Smooth muscle cell (in vitro differentiated cells): ENCODE measurements around the gene CDC34. TPM values are rescaled to one million over a fixed set of nuclear protein-coding genes. Genes with fewer than 3 reads are reported as not detected.

Experiments used
- DNase-seq: peaks from one replicate; lab custom pipeline; 2025; ENCODE audit not compliant: unreplicated experiment; lab: John Stamatoyannopoulos, UW
- H2AFZ ChIP-seq: fragments of 200-600 bp; sonication (generic); 2 replicates; pipeline ENCODE4 v1.6.0; 2016; ENCODE audit warnings: antibody characterized with exemption, low read depth, mild to moderate bottlenecking
- H3F3A ChIP-seq: fragments of 200-600 bp; sonication (generic); 2 replicates; pipeline ENCODE4 v1.6.0; 2017; ENCODE audit warnings: antibody characterized with exemption, low read depth
- H3K27ac ChIP-seq: fragments of 200-600 bp; sonication (generic); 2 replicates; pipeline ENCODE4 v1.5.1; 2016; ENCODE audit warnings: low read depth, mild to moderate bottlenecking
- H3K27me3 ChIP-seq: fragments of 200-600 bp; sonication (generic); 2 replicates; pipeline ENCODE4 v1.6.1; 2016; ENCODE audit warnings: low read depth, mild to moderate bottlenecking
- H3K36me3 ChIP-seq: fragments of 200-600 bp; sonication (generic); 2 replicates; pipeline ENCODE4 v1.5.1; 2016; ENCODE audit warnings: low read depth
- H3K4me1 ChIP-seq: fragments of 200-600 bp; sonication (generic); 2 replicates; pipeline ENCODE4 v1.5.1; 2016; ENCODE audit warnings: low read depth
- H3K4me2 ChIP-seq: fragments of 200-600 bp; sonication (generic); 2 replicates; pipeline ENCODE4 v1.6.0; 2016; ENCODE audit warnings: mild to moderate bottlenecking
- H3K4me3 ChIP-seq: fragments of 200-600 bp; sonication (generic); 2 replicates; pipeline ENCODE4 v1.5.1; 2016; ENCODE audit warnings: mild to moderate bottlenecking
- H3K79me2 ChIP-seq: fragments of 200-600 bp; sonication (generic); 2 replicates; pipeline ENCODE4 v1.6.0; 2016; ENCODE audit warnings: low read depth, mild to moderate bottlenecking
- H3K9ac ChIP-seq: fragments of 200-600 bp; sonication (generic); 2 replicates; pipeline ENCODE4 v1.6.0; 2016; ENCODE audit warnings: low read depth
- H3K9me3 ChIP-seq: fragments of 200-600 bp; sonication (generic); replicated peaks from 2 replicates; pipeline ENCODE4 v1.5.1; 2016; ENCODE audit warnings: low read depth
- H4K20me1 ChIP-seq: fragments of 200-600 bp; sonication (generic); 2 replicates; pipeline ENCODE4 v1.6.0; 2016; ENCODE audit warnings: low read depth
- WGBS: methylation state at CpG from one replicate; pipeline ENCODE4 v1.1.7; 2016; ENCODE audit warnings: low lambda C conversion rate; 5-methylcytosine and 5-hydroxymethylcytosine counted together
- polyA plus RNA-seq: library from polyadenylated mRNA; unstranded; fragments of >200 nt; fragmentation: Nextera tagmentation; extraction: Ambion mirVana; gene quantifications from 2 replicates; pipeline ENCODE4 v1.2.1, GENCODE V29; 2016
- total RNA-seq: library from RNA; depleted of rRNA; stranded (reverse); fragments of >200 nt; gene quantifications from 2 replicates; pipeline ENCODE4 v1.2.3, GENCODE V29; 2014
- TF ChIP-seq, protein P1 (sequence below): fragments of 200-600 bp; sonication (generic); IDR thresholded peaks from 2 replicates; pipeline ENCODE4 v1.5.1; 2017; ENCODE audit warnings: borderline replicate concordance, mild to moderate bottlenecking, antibody characterized with exemption; ENCODE audit not compliant: insufficient read depth, poor library complexity, severe bottlenecking

Gene CDC34
- total and polyA plus RNA-seq, 2 experiments from 2014 or later: 67.7 to 151 TPM

DNA sequence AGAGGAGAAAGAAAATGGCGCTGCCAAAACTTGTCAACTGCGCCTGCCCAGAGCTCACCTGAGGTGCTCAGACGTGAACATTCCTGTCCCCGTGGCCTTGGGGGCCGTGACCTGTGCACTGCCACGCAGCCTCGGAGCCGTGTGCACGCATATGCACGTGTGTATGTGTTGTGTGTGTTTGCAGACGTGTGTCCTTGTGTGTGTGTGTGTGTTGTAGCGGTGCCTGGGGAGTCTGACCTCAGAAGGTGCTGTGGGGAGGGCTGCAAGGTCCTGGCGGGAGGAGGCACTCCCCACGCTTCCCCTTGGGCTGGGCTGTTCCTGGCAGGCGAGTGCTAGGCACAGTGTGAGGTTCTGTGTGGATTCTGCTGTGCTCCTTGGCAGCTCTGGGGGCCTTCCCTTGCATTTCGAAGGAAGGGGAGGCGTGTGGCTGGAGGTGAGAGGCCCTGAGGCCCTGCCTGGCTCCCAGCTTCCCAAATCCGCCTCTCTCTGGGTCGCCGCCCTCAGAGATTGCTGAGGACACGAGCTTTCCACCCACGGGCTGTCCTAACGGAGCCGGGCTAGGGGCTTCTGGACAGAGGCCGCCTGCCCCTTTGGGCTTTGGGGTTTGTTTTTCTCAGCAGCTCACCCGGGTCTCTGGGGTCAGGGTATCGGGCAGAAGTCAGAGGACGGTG lies 45.3 kb downstream of the CDC34 start:
- Histone ChIP-seq H3K9me3 (no peaks in the 10 kb centered on the region), H3K79me2 (peaks cover 81% of the 10 kb centered on the region), H4K20me1 (peaks cover 88% of the 10 kb centered on the region), H2AFZ (no peak overlapping the region), H3F3A (peaks cover 6% of the 10 kb centered on the region), H3K9ac (no peak overlapping the region), H3K4me2 (peak overlapping the region; percentile 9), H3K4me3 (no peak overlapping the region), H3K27me3 (no peaks in the 10 kb centered on the region), H3K36me3 (no peaks in the 10 kb centered on the region), H3K27ac (no peak overlapping the region), H3K4me1 (peaks cover 16% of the 10 kb centered on the region)
- TF ChIP-seq, protein P1, sequence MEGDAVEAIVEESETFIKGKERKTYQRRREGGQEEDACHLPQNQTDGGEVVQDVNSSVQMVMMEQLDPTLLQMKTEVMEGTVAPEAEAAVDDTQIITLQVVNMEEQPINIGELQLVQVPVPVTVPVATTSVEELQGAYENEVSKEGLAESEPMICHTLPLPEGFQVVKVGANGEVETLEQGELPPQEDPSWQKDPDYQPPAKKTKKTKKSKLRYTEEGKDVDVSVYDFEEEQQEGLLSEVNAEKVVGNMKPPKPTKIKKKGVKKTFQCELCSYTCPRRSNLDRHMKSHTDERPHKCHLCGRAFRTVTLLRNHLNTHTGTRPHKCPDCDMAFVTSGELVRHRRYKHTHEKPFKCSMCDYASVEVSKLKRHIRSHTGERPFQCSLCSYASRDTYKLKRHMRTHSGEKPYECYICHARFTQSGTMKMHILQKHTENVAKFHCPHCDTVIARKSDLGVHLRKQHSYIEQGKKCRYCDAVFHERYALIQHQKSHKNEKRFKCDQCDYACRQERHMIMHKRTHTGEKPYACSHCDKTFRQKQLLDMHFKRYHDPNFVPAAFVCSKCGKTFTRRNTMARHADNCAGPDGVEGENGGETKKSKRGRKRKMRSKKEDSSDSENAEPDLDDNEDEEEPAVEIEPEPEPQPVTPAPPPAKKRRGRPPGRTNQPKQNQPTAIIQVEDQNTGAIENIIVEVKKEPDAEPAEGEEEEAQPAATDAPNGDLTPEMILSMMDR: no peak
- WGBS: 86% methylated on average over 28 of the region's 28 CpGs
- no peak for DNase-seq

DNA sequence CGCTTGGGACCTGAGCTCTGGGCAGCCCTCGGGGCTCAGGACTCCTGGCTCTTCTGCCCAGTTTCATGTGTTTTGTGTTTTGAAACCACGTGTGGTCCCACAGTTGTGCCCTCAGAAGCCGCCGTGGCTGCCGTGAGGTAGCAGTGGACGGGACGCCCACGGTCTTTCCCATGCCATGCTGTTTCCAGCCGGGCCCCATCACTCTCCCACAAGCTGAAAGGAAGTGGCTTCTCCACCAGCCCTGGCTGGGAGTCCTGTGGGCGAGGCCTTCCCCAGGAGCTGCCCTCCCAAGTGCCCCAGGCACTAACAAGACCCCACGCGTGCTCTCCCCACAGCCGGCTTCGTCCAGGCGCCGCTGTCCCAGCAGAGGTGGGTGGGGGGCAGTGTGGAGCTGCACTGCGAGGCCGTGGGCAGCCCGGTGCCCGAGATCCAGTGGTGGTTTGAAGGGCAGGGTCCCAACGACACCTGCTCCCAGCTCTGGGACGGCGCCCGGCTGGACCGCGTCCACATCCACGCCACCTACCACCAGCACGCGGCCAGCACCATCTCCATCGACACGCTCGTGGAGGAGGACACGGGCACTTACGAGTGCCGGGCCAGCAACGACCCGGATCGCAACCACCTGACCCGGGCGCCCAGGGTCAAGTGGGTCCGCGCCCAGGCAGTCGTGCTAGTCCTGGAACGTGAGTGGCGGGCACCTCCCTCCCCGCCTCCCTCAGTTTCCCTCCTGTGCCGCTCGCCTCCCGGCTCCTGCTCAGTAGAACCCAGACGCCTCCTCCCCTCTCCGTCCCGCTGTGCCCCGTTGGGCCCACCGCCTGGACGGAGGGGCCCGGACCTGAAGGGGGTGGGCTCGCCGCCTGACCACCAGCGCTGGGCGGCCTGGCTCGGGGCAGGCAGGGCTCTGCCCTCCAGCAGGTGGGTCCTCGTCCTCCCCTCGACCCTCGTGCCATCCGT lies 46.2 kb downstream of the CDC34 start:
- H3K9me3 ChIP-seq: no peaks in the 10 kb centered on the region
- H3K27ac ChIP-seq: no peak overlapping the region
- TF ChIP-seq, protein P1: no peak
- no peaks in the 10 kb centered on the region for H3K36me3 ChIP-seq
- peaks cover 79% of the 10 kb centered on the region for H3K79me2 ChIP-seq
- H4K20me1 ChIP-seq: peaks cover 97% of the 10 kb centered on the region
- no peak overlapping the region for H3K9ac ChIP-seq
- H3K27me3 ChIP-seq: no peaks in the 10 kb centered on the region
- peaks cover 4% of the 10 kb centered on the region for H3F3A ChIP-seq
- H2AFZ ChIP-seq: no peak overlapping the region
- H3K4me2 ChIP-seq: peak overlapping the region; percentile 9
- peaks cover 16% of the 10 kb centered on the region for H3K4me1 ChIP-seq
- H3K4me3 ChIP-seq: no peak overlapping the region
- WGBS: 93% methylated on average over 60 of the region's 66 CpGs
- no peak for DNase-seq

DNA sequence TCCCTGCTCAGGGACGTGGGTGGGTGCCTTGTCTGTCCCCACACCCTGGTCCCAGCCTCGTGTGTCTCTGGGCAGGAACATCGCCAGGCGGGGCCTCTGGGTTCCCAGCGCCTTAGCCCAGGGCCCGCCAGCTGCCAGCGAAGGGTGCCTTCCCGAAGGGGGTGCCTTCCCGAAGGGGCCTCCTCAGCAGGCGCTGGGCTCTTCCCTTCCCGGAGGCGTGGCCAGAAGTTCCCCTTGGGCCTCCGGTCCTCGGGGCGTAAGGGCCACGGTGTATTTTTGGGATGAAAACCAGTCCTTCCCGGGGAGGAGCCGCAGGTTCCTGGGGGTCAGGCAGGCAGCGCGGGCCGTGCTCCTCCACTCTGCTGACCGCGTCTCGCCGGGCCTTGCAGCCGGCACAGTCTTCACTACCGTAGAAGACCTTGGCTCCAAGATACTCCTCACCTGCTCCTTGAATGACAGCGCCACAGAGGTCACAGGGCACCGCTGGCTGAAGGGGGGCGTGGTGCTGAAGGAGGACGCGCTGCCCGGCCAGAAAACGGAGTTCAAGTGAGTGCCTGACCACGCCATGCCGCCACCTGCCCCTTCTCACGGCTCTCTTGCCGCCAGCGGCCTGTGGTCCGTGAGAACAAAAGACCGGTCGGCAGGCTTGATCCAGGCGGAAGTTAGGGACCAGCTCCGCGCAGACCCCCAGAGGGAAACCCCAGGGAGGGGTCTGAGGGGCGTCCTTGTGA lies 47.7 kb downstream of the CDC34 start:
- Histone ChIP-seq H3K27me3 (no peaks in the 10 kb centered on the region), H3K4me2 (no peak overlapping the region), H3K9me3 (no peaks in the 10 kb centered on the region), H3K27ac (no peak overlapping the region), H3K79me2 (peaks cover 63% of the 10 kb centered on the region), H3K36me3 (no peaks in the 10 kb centered on the region), H3K4me3 (no peak overlapping the region), H4K20me1 (peaks cover 98% of the 10 kb centered on the region), H2AFZ (no peak overlapping the region), H3K4me1 (peaks cover 16% of the 10 kb centered on the region), H3F3A (peaks cover 4% of the 10 kb centered on the region), H3K9ac (no peak overlapping the region)
- WGBS: 95% methylated on average over 46 of the region's 46 CpGs
- DNase-seq: no peak
- TF ChIP-seq, protein P1: no peak
